PC-9 (cell line): ENCODE data around the gene SYNGR4. TPM values are rescaled to one million over a fixed set of nuclear protein-coding genes. Genes with fewer than 3 reads are reported as not detected.

ENCODE experiments used
- BruUV-seq: library from RNA; stranded (reverse); fragments of 400-500 nt; replicated peaks from 2 replicates; lab custom pipeline; 2021; lab: Mats Ljungman, UMichigan
- CTCF ChIA-PET: fragments of 300-600 bp; sonication (Branson Sonifier 250); formaldehyde crosslinking; loops from one replicate; lab custom pipeline; 2022; ENCODE audit warnings: antibody characterized with exemption; lab: Charles Lee
- POLR2A ChIA-PET: fragments of 300-600 bp; sonication (Branson Sonifier 250); formaldehyde crosslinking; loops from one replicate; lab custom pipeline; 2022; ENCODE audit warnings: antibody characterized with exemption; ENCODE audit not compliant: unreplicated experiment; lab: Charles Lee
- DNase-seq, 2 experiments: peaks; one replicate each; pipeline versions ENCODE4 v3.0.0 to v3.0.0-alpha.2; 2015 to 2022; ENCODE audit warnings: mixed read lengths in 1 of 2
- H2AFZ ChIP-seq: fragments of 200-600 bp; sonication (generic); 2 replicates; pipeline ENCODE4 v1.8.1; 2017; ENCODE audit warnings: antibody characterized with exemption
- H3F3A ChIP-seq: fragments of 200-600 bp; sonication (generic); 2 replicates; pipeline ENCODE4 v1.8.1; 2017; ENCODE audit warnings: antibody characterized with exemption, mild to moderate bottlenecking, low read depth; ENCODE audit not compliant: insufficient read depth
- H3K27ac ChIP-seq: fragments of 200-600 bp; sonication (generic); 2 replicates; pipeline ENCODE4 v1.6.1; 2016; ENCODE audit warnings: mixed run types
- H3K27me3 ChIP-seq: fragments of 200-600 bp; sonication (generic); 2 replicates; pipeline ENCODE4 v1.6.1; 2016; ENCODE audit warnings: low read depth, mixed run types; ENCODE audit not compliant: insufficient read depth
- H3K36me3 ChIP-seq: fragments of 200-600 bp; sonication (generic); 2 replicates; pipeline ENCODE4 v1.6.1; 2016; ENCODE audit warnings: low read depth, mixed run types
- H3K4me1 ChIP-seq: fragments of 200-600 bp; sonication (generic); replicated peaks from 2 replicates; pipeline ENCODE4 v1.6.1; 2016; ENCODE audit warnings: mixed run types; ENCODE audit not compliant: insufficient read depth
- H3K4me2 ChIP-seq: fragments of 200-600 bp; sonication (generic); 2 replicates; pipeline ENCODE4 v1.6.1; 2017; ENCODE audit warnings: mixed run types
- H3K4me3 ChIP-seq: fragments of 200-600 bp; sonication (generic); 2 replicates; pipeline ENCODE4 v1.6.1; 2016; ENCODE audit warnings: mixed run types
- H3K79me2 ChIP-seq: fragments of 200-600 bp; sonication (generic); 2 replicates; pipeline ENCODE4 v1.6.1; 2017; ENCODE audit warnings: low read depth, mixed run types
- H3K9me2 ChIP-seq: fragments of 200-600 bp; sonication (generic); 2 replicates; pipeline ENCODE4 v1.8.1; 2017; ENCODE audit warnings: mild to moderate bottlenecking; ENCODE audit not compliant: insufficient read depth
- H3K9me3 ChIP-seq: fragments of 200-600 bp; sonication (generic); 2 replicates; pipeline ENCODE4 v1.8.1; 2016; ENCODE audit warnings: low read depth; ENCODE audit not compliant: insufficient read depth
- H4K20me1 ChIP-seq: fragments of 200-600 bp; sonication (generic); 2 replicates; pipeline ENCODE4 v1.8.1; 2017; ENCODE audit not compliant: insufficient read depth
- EZH2 ChIP-seq: fragments of 200-600 bp; sonication (generic); IDR thresholded peaks from 2 replicates; pipeline ENCODE4 v1.8.0; 2017; ENCODE audit warnings: antibody characterized with exemption, low read depth
- intact Hi-C: fragments of 100-400 bp; cut with micrococcal nuclease; formaldehyde crosslinking; loops from one replicate; pipeline ENCODE4 v1.10.0; 2022; ENCODE audit not compliant: unreplicated experiment
- total RNA-seq: library from RNA; stranded (reverse); gene quantifications from 2 replicates; pipeline ENCODE4 v1.2.3, GENCODE V29; 2021
- TF ChIP-seq, protein P1 (sequence below): fragments of 200-600 bp; sonication (generic); conservative IDR thresholded peaks from 2 replicates; pipeline ENCODE4 v1.6.1; 2017; ENCODE audit warnings: mixed run types, antibody characterized with exemption, mild to moderate bottlenecking, moderate library complexity

The SYNGR4 gene
- total RNA-seq, 1 experiment from 2014 or later, result 1.3 TPM

DNA sequence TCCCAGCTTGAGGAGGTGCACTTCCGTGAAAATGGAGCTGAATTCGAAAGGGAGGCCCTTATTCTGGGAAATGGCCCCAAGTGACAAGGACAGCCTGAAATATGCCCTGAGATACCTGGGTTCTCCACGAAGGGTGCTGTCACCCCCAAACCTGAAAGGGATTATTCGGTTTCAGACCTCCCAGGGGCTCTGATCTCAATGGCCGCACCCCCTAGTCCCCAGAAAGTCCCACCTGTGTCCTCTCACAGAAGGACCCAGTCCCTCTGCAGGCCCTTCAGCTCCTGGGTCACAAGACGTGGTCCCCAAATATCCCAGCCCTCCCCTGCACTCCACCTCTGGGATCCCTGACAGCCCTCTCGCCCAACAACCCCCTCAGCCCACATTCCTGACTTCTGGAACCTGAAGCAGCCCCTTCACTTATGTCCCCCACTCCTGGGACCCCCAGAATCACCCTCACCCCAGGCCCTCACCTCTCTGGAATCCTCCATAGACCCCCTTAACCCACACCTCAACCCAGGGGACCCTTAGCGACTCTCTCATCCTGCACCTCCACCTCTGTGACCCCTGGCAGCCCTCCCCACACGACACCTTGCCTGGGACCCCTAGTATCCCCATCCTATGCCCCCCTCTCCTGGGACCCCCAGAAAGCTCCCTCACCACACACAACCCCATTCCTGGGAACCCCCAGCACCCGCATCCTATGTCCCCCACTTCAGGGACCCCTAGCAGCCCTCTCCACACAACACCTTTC is 606 bp downstream of the SYNGR4 start:
- BruUV-seq, result TSS peak; percentile 98
- POLR2A ChIA-PET, result interaction anchor here (0.6 to 2.7 kb wide), 8 partner anchors 26 to 359 kb away, joined by 4 to 11 read pairs (median 6); partner anchors contain the start of gene KDELR1
- Histone ChIP-seq H3K36me3 (no peaks in the 10 kb centered on the region), H3F3A (peaks cover 25% of the 10 kb centered on the region; the same call in 1 of the 2 replicates), H3K4me3 (peak overlapping the region; percentile 55; the same call in 1 of the 2 replicates), H3K79me2 (no peaks in the 10 kb centered on the region), H3K9me3 (no peaks in the 10 kb centered on the region), H3K4me2 (peak overlapping the region; percentile 79), H4K20me1 (no peaks in the 10 kb centered on the region), H3K9me2 (no peaks in the 10 kb centered on the region), H3K27me3 (no peaks in the 10 kb centered on the region), H3K27ac (peak overlapping the region; percentile 62), H3K4me1 (peaks cover 7% of the 10 kb centered on the region), H2AFZ (peak overlapping the region; percentile 79)
- CTCF ChIA-PET, result interaction anchor here (1.2 kb wide), 1 partner anchor 43 kb away, joined by 3 read pairs; a partner anchor contains a TSS
- no peak for DNase-seq
- intact Hi-C loops, result loop anchor here (1.0 to 5.0 kb wide), 2 partner anchors 27 to 42 kb away; partner anchors contain the start of gene KDELR1
- TF ChIP-seq, protein P1, sequence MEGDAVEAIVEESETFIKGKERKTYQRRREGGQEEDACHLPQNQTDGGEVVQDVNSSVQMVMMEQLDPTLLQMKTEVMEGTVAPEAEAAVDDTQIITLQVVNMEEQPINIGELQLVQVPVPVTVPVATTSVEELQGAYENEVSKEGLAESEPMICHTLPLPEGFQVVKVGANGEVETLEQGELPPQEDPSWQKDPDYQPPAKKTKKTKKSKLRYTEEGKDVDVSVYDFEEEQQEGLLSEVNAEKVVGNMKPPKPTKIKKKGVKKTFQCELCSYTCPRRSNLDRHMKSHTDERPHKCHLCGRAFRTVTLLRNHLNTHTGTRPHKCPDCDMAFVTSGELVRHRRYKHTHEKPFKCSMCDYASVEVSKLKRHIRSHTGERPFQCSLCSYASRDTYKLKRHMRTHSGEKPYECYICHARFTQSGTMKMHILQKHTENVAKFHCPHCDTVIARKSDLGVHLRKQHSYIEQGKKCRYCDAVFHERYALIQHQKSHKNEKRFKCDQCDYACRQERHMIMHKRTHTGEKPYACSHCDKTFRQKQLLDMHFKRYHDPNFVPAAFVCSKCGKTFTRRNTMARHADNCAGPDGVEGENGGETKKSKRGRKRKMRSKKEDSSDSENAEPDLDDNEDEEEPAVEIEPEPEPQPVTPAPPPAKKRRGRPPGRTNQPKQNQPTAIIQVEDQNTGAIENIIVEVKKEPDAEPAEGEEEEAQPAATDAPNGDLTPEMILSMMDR, result no peak
- no peak for TF ChIP-seq EZH2

DNA sequence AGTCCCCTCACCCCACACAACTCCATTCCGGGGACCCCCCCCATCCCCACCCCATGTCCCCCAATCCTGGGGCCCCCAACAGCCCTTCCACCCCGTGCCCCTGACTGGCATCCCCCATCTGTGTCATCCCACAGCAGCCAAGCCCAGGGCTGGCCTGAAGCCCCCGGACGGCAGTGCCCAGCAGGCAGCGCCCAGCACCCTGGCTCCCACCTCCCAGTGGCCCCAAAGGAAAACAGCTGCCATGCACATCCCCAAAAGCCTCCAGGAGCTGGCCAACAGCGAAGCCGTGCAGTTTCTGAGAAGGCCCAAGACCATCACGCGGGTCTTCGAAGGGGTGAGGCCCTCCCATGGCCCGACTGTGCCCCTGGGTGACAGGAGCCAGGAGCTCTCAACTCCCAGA is 1.4 kb downstream of the SYNGR4 start:
- peaks cover 25% of the 10 kb centered on the region; the same call in 1 of the 2 replicates for H3F3A ChIP-seq
- H2AFZ ChIP-seq, result no peak overlapping the region
- no peak overlapping the region for H3K4me3 ChIP-seq
- no peak overlapping the region for H3K4me2 ChIP-seq
- TF ChIP-seq, protein P1, result no peak
- no peak for TF ChIP-seq EZH2
- CTCF ChIA-PET, result interaction anchor here (0.5 kb wide), 1 partner anchor 95 kb away, joined by 4 read pairs; no protein-coding TSS in a partner anchor
- BruUV-seq, result no TSS peak
- no peak for DNase-seq
- no peaks in the 10 kb centered on the region for H3K36me3 ChIP-seq
- H3K9me2 ChIP-seq, result no peaks in the 10 kb centered on the region
- H3K4me1 ChIP-seq, result peaks cover 7% of the 10 kb centered on the region
- no peaks in the 10 kb centered on the region for H3K79me2 ChIP-seq
- intact Hi-C loops, result no loop called here
- POLR2A ChIA-PET, result no interaction called here
- no peaks in the 10 kb centered on the region for H3K9me3 ChIP-seq
- H4K20me1 ChIP-seq, result no peaks in the 10 kb centered on the region
- H3K27ac ChIP-seq, result no peak overlapping the region
- no peaks in the 10 kb centered on the region for H3K27me3 ChIP-seq

DNA sequence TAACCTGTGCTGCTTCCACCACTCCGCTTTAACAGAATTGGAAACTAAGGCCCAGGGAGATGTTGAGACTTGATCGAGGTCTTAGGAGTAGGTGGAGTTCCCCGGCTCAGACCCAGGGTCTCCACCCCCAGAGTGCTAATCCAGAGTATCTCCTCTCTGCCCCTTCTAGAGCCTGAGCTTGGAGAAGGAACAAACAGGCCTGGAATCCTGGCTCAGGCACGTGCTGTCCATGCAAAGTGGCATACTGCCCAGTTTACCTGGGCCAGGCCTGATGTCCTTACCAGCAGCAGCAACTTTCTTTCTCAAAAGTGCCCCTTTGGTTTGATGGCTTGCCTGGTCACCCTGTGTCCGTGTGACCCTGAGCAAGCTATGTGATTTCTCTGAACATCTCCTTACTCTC is 3.7 kb downstream of the SYNGR4 start:
- no peaks in the 10 kb centered on the region for H3K79me2 ChIP-seq

More for the DNA sequence above, 3.7 kb downstream of the SYNGR4 start:
- Histone ChIP-seq H3K27me3 (no peaks in the 10 kb centered on the region), H2AFZ (no peak overlapping the region), H3K9me2 (no peaks in the 10 kb centered on the region), H3K4me1 (peaks cover 12% of the 10 kb centered on the region), H3K4me3 (no peak overlapping the region), H3K9me3 (no peaks in the 10 kb centered on the region), H3K36me3 (no peaks in the 10 kb centered on the region), H3F3A (peaks cover 24% of the 10 kb centered on the region), H4K20me1 (no peaks in the 10 kb centered on the region), H3K4me2 (no peak overlapping the region), H3K27ac (no peak overlapping the region)
- BruUV-seq, result no TSS peak
- no peak for DNase-seq
- ChIA-PET CTCF (no interaction called here), POLR2A (no interaction called here)
- intact Hi-C loops, result no loop called here
- TF ChIP-seq, protein P1, result no peak
- no peak for TF ChIP-seq EZH2
